ENCODE data around the gene HIPK3.

GRCh38 chr11:33403344-33403743 lies 146.2 kb downstream of the HIPK3 start:
- TF ChIP-seq CTCF (IDR thresholded peaks at IDR 0.05) = peak in 1 of 3 donors; percentile 9
- TF ChIP-seq POLR2A (IDR thresholded peaks at IDR 0.05) = no peak
